GM21367 (cell line): ENCODE measurements around the gene ITGBL1.

ENCODE experiments used
- ATAC-seq: cut with Tn5 transposase; IDR thresholded peaks from one replicate; pipeline ENCODE4 v1.9.1; 2021; ENCODE audit not compliant: unreplicated experiment

ITGBL1 gene

GRCh38 chr13:101450749-101451130, 1.7 kb upstream of the ITGBL1 start:
- ATAC-seq = no peak

- ATAC-seq = no peak
These were observed 834 bp upstream of the ITGBL1 start for GRCh38 chr13:101451641-101452040.

- peak; percentile 34 for ATAC-seq
These were observed 1.3 kb downstream of the ITGBL1 start for GRCh38 chr13:101453784-101454201.

GRCh38 chr13:101454767-101455166, 2.3 kb downstream of the ITGBL1 start:
- ATAC-seq = no peak

GRCh38 chr13:101455863-101456262, 3.4 kb downstream of the ITGBL1 start:
- ATAC-seq = no peak

GRCh38 chr13:101457176-101457575, 4.7 kb downstream of the ITGBL1 start:
- no peak for ATAC-seq

- ATAC-seq = no peak
These were observed 13.4 kb downstream of the ITGBL1 start for GRCh38 chr13:101465877-101466276.

GRCh38 chr13:101467415-101467814, 14.9 kb downstream of the ITGBL1 start:
- ATAC-seq = no peak

- no peak for ATAC-seq
These were observed 21.0 kb downstream of the ITGBL1 start for GRCh38 chr13:101473458-101473857.

GRCh38 chr13:101474419-101474957, 22.0 kb downstream of the ITGBL1 start:
- ATAC-seq = no peak

- ATAC-seq = no peak
These were observed 23.1 kb downstream of the ITGBL1 start for GRCh38 chr13:101475536-101475935.

- ATAC-seq = no peak
These were observed 28.9 kb downstream of the ITGBL1 start for GRCh38 chr13:101481421-101481820.

GRCh38 chr13:101486708-101487437, 34.4 kb downstream of the ITGBL1 start:
- no peak for ATAC-seq

- ATAC-seq = no peak
These were observed 35.0 kb downstream of the ITGBL1 start for GRCh38 chr13:101487438-101487830.

GRCh38 chr13:101488734-101489133, 36.3 kb downstream of the ITGBL1 start:
- ATAC-seq = no peak

- no peak for ATAC-seq
These were observed 37.3 kb downstream of the ITGBL1 start for GRCh38 chr13:101489643-101490405.

- no peak for ATAC-seq
These were observed 38.0 kb downstream of the ITGBL1 start for GRCh38 chr13:101490406-101491015.

GRCh38 chr13:101492251-101492910, 39.9 kb downstream of the ITGBL1 start:
- no peak for ATAC-seq

GRCh38 chr13:101493541-101493940, 41.1 kb downstream of the ITGBL1 start:
- no peak for ATAC-seq

GRCh38 chr13:101499406-101499805, 46.9 kb downstream of the ITGBL1 start:
- no peak for ATAC-seq

- ATAC-seq = no peak
These were observed 50.1 kb downstream of the ITGBL1 start for GRCh38 chr13:101502618-101503017.
